Amniotic epithelial cell (primary cell): ENCODE measurements around the gene OR52E6.
A peak's percentile ranks its signal among the peaks of the same experiment; 100 is the strongest.

Experiments used
- DNase-seq: peaks from one replicate; pipeline ENCODE4 v3.0.0-alpha.2; 2010; ENCODE audit warnings: low read depth

Gene OR52E6

GRCh38 chr11:5796541-5796940, 45.2 kb downstream of the OR52E6 start:
- DNase-seq = peak; percentile 7

GRCh38 chr11:5791165-5791564, 50.5 kb downstream of the OR52E6 start, which contains the start of gene OR52N1:
Gene OR52N1 (minus strand): TSS chr11:5791265. CDS start chr11:5788816, 2,449 bp downstream.
- DNase-seq = no peak
